Measurements from ENCODE around the gene INTS1.
"Not testable (repeated sequence)": the region's sequence is repeated elsewhere in the genome, so short reads cannot be mapped to it uniquely, and the experiment has no call there.

GRCh38 chr7:1519322-1519922 is 15.2 kb upstream of the INTS1 start:
- not testable (repeated sequence) for TF ChIP-seq POLR2A (IDR thresholded peaks at IDR 0.05; ENCODE audit: low read depth); CTCF (IDR thresholded peaks at IDR 0.05)
